Retinal pigment epithelial cell (primary cell): ENCODE results near the gene CDC6.

ENCODE experiments used
- DNase-seq: peaks from one replicate; pipeline ENCODE4 v3.0.0-alpha.2; 2010; ENCODE audit warnings: low read depth
- H3K4me3 ChIP-seq: 2 replicates; pipeline ENCODE4 v1.5.1; 2011; ENCODE audit warnings: mild to moderate bottlenecking, low read length, control low read depth, moderate library complexity
- CTCF ChIP-seq: conservative IDR thresholded peaks from 2 replicates; pipeline ENCODE4 v1.5.1; 2011; ENCODE audit warnings: low read depth, low read length, control low read depth, inconsistent platforms

The CDC6 gene

GRCh38 chr17:40347319-40348135 lies 59.8 kb downstream of the CDC6 start:
- peak overlapping the region; percentile 10 for H3K4me3 ChIP-seq
- no peak for TF ChIP-seq CTCF
- DNase-seq, result no peak

DNA sequence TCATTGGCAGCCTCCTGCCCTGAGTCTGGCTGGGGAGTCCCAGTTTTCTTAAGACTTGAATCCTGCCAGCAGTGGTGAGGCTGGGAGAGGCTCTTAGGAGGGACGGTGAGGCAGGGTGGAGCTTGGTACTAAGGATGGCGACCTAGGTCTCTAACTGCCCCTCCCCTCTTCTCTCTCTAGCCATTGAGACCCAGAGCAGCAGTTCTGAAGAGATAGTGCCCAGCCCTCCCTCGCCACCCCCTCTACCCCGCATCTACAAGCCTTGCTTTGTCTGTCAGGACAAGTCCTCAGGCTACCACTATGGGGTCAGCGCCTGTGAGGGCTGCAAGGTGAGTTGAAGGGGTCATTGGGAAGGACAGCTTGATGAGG lies 60.4 kb downstream of the CDC6 start:
- no peak overlapping the region for H3K4me3 ChIP-seq
- no peak for DNase-seq
- TF ChIP-seq CTCF, result no peak

- no peak overlapping the region for H3K4me3 ChIP-seq
- no peak for TF ChIP-seq CTCF
- no peak for DNase-seq
Measured at GRCh38 chr17:40348562-40349476, 61.1 kb downstream of the CDC6 start.

DNA sequence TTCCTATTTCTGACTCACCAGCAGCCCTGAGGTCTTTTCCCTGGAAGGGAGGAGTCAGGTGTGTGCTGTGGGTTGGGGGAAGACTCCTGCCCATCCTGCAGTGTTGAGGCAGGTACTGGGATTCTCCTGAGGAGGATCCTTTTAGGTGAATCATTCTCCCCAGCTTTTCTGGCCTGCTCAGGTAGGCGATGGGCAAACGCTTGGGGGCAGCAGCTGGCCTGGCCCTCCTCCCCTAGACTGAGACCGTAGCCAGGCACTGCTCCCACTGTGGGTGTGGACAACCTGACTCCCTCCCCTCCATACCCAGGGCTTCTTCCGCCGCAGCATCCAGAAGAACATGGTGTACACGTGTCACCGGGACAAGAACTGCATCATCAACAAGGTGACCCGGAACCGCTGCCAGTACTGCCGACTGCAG lies 61.8 kb downstream of the CDC6 start:
- no peak overlapping the region for H3K4me3 ChIP-seq
- no peak for DNase-seq
- TF ChIP-seq CTCF, result no peak

DNA sequence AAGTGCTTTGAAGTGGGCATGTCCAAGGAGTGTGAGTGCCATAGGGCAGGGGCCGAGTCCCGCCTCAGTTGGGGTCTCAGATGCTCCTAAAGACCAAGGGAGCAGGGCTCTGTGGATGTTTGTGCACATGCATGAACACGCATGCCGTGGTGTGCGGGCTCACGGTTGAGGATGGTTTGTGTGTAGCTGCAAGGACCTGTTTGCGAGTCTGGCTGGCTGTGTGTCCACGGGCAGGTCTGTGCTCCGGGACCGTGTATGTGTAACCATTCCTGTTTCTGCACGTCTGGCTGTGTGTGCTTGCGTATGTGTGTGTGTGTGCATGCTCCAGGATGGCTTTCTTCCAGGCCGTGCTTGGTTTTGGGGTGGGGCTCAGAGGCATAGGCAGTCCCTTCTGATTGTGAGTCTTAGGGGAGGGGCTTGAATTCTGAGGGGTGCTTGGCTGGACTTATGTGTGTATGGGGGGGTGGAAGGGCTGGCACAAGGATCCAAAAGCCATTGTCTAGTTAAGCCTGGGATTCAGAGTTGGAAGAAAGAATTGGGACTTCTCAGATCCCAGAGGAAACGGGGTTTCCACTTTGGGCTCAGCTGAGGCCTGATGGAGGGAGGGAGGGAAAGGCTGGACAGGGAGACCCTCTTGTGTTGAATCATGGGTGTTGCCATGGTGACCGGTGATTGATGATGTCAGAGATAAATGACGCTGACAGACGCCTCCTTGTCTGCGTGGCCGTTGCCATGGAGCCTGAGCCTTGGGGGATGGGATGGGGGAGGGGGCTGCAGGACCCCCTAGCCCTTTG lies 62.4 kb downstream of the CDC6 start:
- no peak for DNase-seq
- no peak for TF ChIP-seq CTCF
- no peak overlapping the region for H3K4me3 ChIP-seq

GRCh38 chr17:40350689-40351358 lies 63.1 kb downstream of the CDC6 start:
- no peak for DNase-seq

More at GRCh38 chr17:40350689-40351358, 63.1 kb downstream of the CDC6 start:
- no peak for TF ChIP-seq CTCF
- H3K4me3 ChIP-seq, result no peak overlapping the region
